GM12875 (cell line): ENCODE results near the gene XPR1.

Experiments used
- H3K4me3 ChIP-seq: one replicate; pipeline ENCODE4 v1.5.1; 2011; ENCODE audit warnings: low read depth, low read length, control low read depth
- CTCF ChIP-seq: IDR thresholded peaks from 2 replicates; pipeline ENCODE4 v1.5.1; 2011; ENCODE audit warnings: low read depth, mild to moderate bottlenecking, control low read depth, inconsistent platforms, low read length, moderate library complexity, borderline replicate concordance; ENCODE audit not compliant: insufficient read depth

XPR1 gene

GRCh38 chr1:180631766-180632325, at the start of gene XPR1:
Gene XPR1, plus strand, starts transcription at chr1:180632022. Its CDS starts 180 bp downstream, at chr1:180632202.
- TF ChIP-seq CTCF: 0 out of 2 replicates have a peak, but pooled peaks have one; percentile 16
- peak within 1 kb of the TSS; percentile 100 for H3K4me3 ChIP-seq

- no peak for TF ChIP-seq CTCF
- H3K4me3 ChIP-seq: no peak overlapping the region
These were observed 47.0 kb upstream of the XPR1 start for GRCh38 chr1:180584869-180585268.

- no peak for TF ChIP-seq CTCF
- no peak overlapping the region for H3K4me3 ChIP-seq
These were observed 45.8 kb upstream of the XPR1 start for GRCh38 chr1:180585994-180586359.

- no peak overlapping the region for H3K4me3 ChIP-seq
- no peak for TF ChIP-seq CTCF
These were observed 45.1 kb upstream of the XPR1 start for GRCh38 chr1:180586671-180587155.

GRCh38 chr1:180588121-180588520, 43.7 kb upstream of the XPR1 start:
- no peak for TF ChIP-seq CTCF
- H3K4me3 ChIP-seq: no peak overlapping the region

GRCh38 chr1:180590889-180591288, 40.9 kb upstream of the XPR1 start:
- no peak for TF ChIP-seq CTCF
- H3K4me3 ChIP-seq: no peak overlapping the region

GRCh38 chr1:180593382-180593781, 38.4 kb upstream of the XPR1 start:
- H3K4me3 ChIP-seq: no peak overlapping the region
- no peak for TF ChIP-seq CTCF
